Prostate gland (tissue), 2 donors: ENCODE data around the gene PLCE1. TPM values are rescaled to one million over a fixed set of nuclear protein-coding genes. Genes with fewer than 3 reads are reported as not detected.

Experiments
- DNase-seq: peaks from one replicate; pipeline ENCODE4 v3.0.0-alpha.2; 2019; ENCODE audit warnings: low spot score
- H3K27ac ChIP-seq, 2 donors: fragments of 200-600 bp; sonication (generic); 2 replicates each; pipeline ENCODE4 v1.5.1; 2017 to 2019
- H3K27me3 ChIP-seq: fragments of 200-600 bp; sonication (generic); replicated peaks from 2 replicates; pipeline ENCODE4 v1.5.1; 2019; ENCODE audit not compliant: insufficient read depth
- H3K36me3 ChIP-seq, 2 donors: fragments of 200-600 bp; sonication (generic); 1 replicate in 1 of 2; 2 replicates in 1 of 2; pipeline versions ENCODE4 v1.5.1 to v1.8.1; 2017 to 2019
- H3K4me1 ChIP-seq: fragments of 200-600 bp; sonication (generic); replicated peaks from 2 replicates; pipeline ENCODE4 v1.5.1; 2019
- H3K4me3 ChIP-seq, 2 donors: fragments of 200-600 bp; sonication (generic); 2 replicates each; pipeline ENCODE4 v1.5.1; 2017 to 2019
- H3K9me3 ChIP-seq: fragments of 200-600 bp; sonication (generic); 2 replicates; pipeline ENCODE4 v1.5.1; 2017
- POLR2A ChIP-seq: fragments of 450-650 bp; IDR thresholded peaks from one replicate; pipeline ENCODE4 v1.6.1; 2016; ENCODE audit warnings: antibody characterized with exemption, mild to moderate bottlenecking
- POLR2AphosphoS5 ChIP-seq: sonication (generic); formaldehyde crosslinking; IDR thresholded peaks from one replicate; pipeline ENCODE4 v1.6.1; 2017; ENCODE audit warnings: antibody characterized with exemption
- WGBS: methylation state at CpG from one replicate; pipeline ENCODE4 v1.1.5; 2018; 5-methylcytosine and 5-hydroxymethylcytosine counted together
- intact Hi-C: fragments of 100-400 bp; cut with DNase I; formaldehyde crosslinking; loops from one replicate; pipeline ENCODE4 v1.14.2; 2022
- total RNA-seq, 2 donors: library from RNA; depleted of rRNA; stranded (reverse); fragments of >200 nt; gene quantifications; one replicate each; pipeline ENCODE4 v1.1.0, GENCODE V29; 2016
- TF ChIP-seq, protein P1 (sequence below), 4 experiments: fragments of 200-600 bp in 2 of 4; fragments of 450-650 bp in 2 of 4; sonication (generic) in 2 of 4; IDR thresholded peaks; 1 replicate in 3 of 4; 2 replicates in 1 of 4; pipeline ENCODE4 v1.5.1; 2016 to 2019; ENCODE audit warnings: antibody characterized with exemption in 4 of 4, mild to moderate bottlenecking in 2 of 4, moderate library complexity in 2 of 4

The PLCE1 gene
- total RNA-seq, 2 donors from 2014 or later = 3.5 to 5.2 TPM

DNA sequence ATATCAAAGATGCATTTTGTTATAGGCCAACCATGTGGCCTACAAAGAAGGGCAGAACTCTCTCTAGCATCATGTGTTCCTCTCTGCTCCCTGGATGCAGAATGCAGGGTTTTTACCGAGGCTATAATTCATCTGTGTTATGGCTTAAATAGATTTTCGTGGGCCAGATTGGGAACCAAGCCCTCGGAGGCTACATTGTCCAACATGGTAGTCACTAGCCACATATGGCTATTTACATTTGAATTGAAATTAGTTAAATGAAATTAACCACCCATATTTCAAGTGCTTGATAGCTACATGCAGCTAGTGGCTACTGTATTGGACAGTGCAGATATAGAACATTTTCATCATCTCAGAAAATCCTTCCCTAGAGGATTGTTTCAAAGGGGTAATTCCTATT is 2.8 kb downstream of the PLCE1 start:
- TF ChIP-seq, protein P1, sequence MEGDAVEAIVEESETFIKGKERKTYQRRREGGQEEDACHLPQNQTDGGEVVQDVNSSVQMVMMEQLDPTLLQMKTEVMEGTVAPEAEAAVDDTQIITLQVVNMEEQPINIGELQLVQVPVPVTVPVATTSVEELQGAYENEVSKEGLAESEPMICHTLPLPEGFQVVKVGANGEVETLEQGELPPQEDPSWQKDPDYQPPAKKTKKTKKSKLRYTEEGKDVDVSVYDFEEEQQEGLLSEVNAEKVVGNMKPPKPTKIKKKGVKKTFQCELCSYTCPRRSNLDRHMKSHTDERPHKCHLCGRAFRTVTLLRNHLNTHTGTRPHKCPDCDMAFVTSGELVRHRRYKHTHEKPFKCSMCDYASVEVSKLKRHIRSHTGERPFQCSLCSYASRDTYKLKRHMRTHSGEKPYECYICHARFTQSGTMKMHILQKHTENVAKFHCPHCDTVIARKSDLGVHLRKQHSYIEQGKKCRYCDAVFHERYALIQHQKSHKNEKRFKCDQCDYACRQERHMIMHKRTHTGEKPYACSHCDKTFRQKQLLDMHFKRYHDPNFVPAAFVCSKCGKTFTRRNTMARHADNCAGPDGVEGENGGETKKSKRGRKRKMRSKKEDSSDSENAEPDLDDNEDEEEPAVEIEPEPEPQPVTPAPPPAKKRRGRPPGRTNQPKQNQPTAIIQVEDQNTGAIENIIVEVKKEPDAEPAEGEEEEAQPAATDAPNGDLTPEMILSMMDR (IDR thresholded peaks at IDR 0.05) = no peak
- TF ChIP-seq POLR2A = no peak
- H3K36me3 ChIP-seq = no peaks in the 10 kb centered on the region
- H3K27me3 ChIP-seq = no peaks in the 10 kb centered on the region
- no peak overlapping the region for H3K27ac ChIP-seq
- no peak for DNase-seq
- H3K9me3 ChIP-seq = no peaks in the 10 kb centered on the region
- intact Hi-C loops = no loop called here
- no peaks in the 10 kb centered on the region for H3K4me1 ChIP-seq
- no peak overlapping the region for H3K4me3 ChIP-seq
- WGBS = 90% methylated on average over 3 of the region's 3 CpGs

DNA sequence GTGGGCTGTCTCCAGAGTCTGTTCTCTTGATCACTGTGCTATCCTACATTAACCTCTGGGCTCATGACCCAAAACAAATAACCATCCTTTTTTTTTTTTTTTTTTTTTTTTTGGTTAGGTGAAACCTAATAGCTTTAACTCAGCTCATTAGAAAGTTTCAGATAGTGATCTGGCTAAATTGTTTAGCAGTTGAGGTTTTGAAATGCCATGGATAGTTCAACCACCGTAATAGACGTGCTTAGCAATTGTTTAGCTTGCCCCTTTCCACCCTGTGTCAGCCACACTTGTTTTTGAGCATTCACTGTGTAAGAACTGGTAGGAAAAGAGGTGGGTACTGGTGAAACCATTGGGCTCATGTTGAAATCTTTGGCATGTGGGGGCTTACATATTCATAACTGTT is 3.8 kb downstream of the PLCE1 start:
- no peak for DNase-seq
- no peak overlapping the region for H3K27ac ChIP-seq
- no peaks in the 10 kb centered on the region for H3K27me3 ChIP-seq
- 83% methylated on average over 2 of the region's 2 CpGs for WGBS
- H3K4me1 ChIP-seq = no peaks in the 10 kb centered on the region
- intact Hi-C loops = no loop called here
- no peaks in the 10 kb centered on the region for H3K36me3 ChIP-seq
- H3K9me3 ChIP-seq = no peaks in the 10 kb centered on the region
- TF ChIP-seq, protein P1 (IDR thresholded peaks at IDR 0.05) = no peak
- TF ChIP-seq POLR2A (no peak), POLR2AphosphoS5 (no peak)
- no peak overlapping the region for H3K4me3 ChIP-seq

DNA sequence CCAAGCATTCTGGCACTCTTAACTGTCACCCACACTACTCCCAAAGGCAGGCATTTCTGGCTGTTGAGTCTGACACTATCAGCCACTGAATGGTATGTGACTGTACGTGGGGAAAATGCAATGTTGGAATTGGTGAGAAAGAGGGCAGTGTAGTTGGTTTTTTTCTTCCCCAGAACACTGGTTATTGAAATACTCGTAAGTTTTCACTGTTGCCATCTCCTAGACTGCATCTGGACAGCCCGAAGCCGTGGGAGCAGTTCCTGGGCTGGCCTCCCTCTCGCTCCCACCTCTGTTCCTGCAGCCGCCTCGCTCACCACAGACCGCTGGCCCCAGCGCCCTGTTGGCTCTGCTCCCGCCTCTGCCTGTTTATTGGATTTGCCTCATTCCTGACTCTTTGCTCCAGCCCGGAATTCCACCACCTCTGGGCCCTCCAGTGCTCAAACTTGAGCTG is 5.7 kb downstream of the PLCE1 start:
- DNase-seq = peak; percentile 41
- 9% methylated on average over 11 of the region's 11 CpGs for WGBS
- Histone ChIP-seq H3K9me3 (no peaks in the 10 kb centered on the region), H3K36me3 (no peaks in the 10 kb centered on the region), H3K27ac (no peak overlapping the region), H3K27me3 (no peaks in the 10 kb centered on the region), H3K4me3 (no peak overlapping the region), H3K4me1 (no peaks in the 10 kb centered on the region)
- intact Hi-C loops = no loop called here
- TF ChIP-seq, protein P1 (IDR thresholded peaks at IDR 0.05) = no peak
- TF ChIP-seq POLR2A (no peak), POLR2AphosphoS5 (peak; percentile 14)

DNA sequence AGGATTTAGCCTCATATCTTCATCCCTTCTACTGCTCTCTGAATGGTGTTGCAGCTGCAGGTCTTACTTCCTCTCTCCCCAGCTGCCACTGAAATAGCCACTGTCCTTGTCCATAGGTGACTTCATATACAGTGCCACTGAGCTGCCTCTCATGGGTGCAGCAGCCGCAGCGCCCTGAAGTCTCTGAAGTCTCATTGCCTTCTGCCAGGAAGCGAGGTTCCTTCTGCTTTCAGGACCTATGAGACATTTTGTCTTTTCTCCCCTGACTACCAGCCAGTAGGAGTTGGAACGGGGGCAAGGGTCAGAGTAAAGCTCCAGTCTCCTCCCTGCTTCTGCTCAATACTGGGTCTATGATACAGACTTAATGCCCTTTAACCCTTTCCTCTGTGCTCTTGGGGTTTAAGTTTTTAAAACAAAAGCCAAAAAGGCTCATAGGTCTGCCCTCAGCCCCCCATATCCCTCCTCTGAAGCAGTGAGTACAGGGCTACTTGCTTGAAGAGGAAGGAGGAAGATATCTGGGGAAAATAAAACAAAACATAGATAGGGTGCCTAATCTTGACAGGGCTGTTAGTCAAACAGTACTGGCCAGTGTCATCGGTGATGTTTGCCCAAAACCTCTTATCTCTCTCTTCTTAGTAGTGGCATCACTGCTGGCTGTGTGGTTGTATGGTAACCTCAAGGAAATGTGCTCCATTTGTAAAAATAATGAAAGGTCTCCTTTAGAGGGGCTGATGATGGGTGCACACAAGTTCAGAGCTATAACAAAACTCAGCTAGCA is 7.1 kb downstream of the PLCE1 start:
- Histone ChIP-seq H3K27ac (no peak overlapping the region), H3K27me3 (no peaks in the 10 kb centered on the region), H3K4me1 (no peaks in the 10 kb centered on the region), H3K4me3 (no peak overlapping the region), H3K36me3 (no peaks in the 10 kb centered on the region), H3K9me3 (no peaks in the 10 kb centered on the region)
- TF ChIP-seq, protein P1 (IDR thresholded peaks at IDR 0.05) = no peak
- TF ChIP-seq POLR2A = no peak
- no peak for TF ChIP-seq POLR2AphosphoS5
- 85% methylated on average over 5 of the region's 5 CpGs for WGBS
- no peak for DNase-seq
- intact Hi-C loops = no loop called here

DNA sequence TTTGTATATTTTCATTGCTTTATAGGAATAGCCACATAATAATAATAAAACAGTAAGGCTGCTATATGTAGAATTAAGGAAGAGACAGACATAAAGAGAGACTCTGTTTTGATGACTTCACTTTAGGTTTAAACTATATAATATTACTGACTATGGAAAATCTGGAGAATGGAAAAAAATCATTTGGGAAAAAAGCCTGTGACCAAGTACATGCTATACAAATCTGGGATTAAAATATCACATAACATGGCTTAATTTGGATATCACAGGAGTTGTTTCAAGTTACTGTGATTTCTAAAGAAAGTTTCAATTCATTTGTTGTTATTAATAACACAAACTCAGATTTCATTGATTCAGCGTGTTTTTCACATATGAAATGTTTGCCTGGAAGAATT is 7.7 kb downstream of the PLCE1 start:
- H3K4me1 ChIP-seq = no peaks in the 10 kb centered on the region
- TF ChIP-seq POLR2A (no peak), POLR2AphosphoS5 (no peak)
- TF ChIP-seq, protein P1 (IDR thresholded peaks at IDR 0.05) = no peak
- H3K36me3 ChIP-seq = no peaks in the 10 kb centered on the region
- H3K9me3 ChIP-seq = no peaks in the 10 kb centered on the region
- WGBS = 100% methylated on average over 1 of the region's 1 CpG
- no peak for DNase-seq
- H3K27ac ChIP-seq = no peak overlapping the region
- intact Hi-C loops = no loop called here
- no peaks in the 10 kb centered on the region for H3K27me3 ChIP-seq
- H3K4me3 ChIP-seq = no peak overlapping the region
